GM12891 (cell line): ENCODE data around the gene ZNF791.

Source experiments
- PAX5 ChIP-seq: IDR thresholded peaks from 2 replicates; pipeline ENCODE4 v1.6.1; 2011; ENCODE audit warnings: low read length, moderate library complexity, mild to moderate bottlenecking; ENCODE audit not compliant: insufficient read depth, severe bottlenecking
- POLR2A ChIP-seq: IDR thresholded peaks from 2 replicates; pipeline ENCODE4 v1.6.1; 2011; ENCODE audit warnings: low read depth, low read length, control low read depth
- POLR2AphosphoS5 ChIP-seq: IDR thresholded peaks from 2 replicates; pipeline ENCODE4 v1.6.1; 2011; ENCODE audit warnings: low read depth, low read length, control low read depth
- SPI1 ChIP-seq: IDR thresholded peaks from 2 replicates; pipeline ENCODE4 v1.6.1; 2011; ENCODE audit warnings: low read depth, low read length, control low read depth

DNA sequence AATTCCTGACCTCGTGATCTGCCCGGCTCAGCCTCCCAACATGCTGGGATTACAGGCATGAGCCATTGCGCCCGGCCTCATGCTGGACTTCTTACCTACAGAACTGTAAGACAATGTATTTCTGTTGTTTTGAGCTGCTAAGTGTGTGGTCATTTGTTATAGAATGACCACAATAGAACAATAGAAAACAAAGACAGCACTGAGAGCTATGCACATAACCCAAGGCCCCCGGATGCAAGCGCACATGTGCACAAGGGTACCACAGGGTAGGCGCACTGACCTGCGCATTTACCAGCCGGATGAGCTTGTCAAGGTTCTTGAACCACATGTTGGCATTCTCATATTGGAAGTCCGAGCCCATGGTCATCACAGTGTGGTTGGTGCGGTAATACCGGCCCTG, 50.3 kb downstream of the ZNF791 start:
- TF ChIP-seq POLR2AphosphoS5 = no peak
- no peak for TF ChIP-seq POLR2A
- TF ChIP-seq SPI1 = no peak
- TF ChIP-seq PAX5 = no peak
